Gastrocnemius medialis (tissue), 4 donors: Measurements from ENCODE around the gene GC. TPM values are rescaled to one million over a fixed set of nuclear protein-coding genes. Genes with fewer than 3 reads are reported as not detected.

Experiments used
- ATAC-seq, 2 donors: fragments of 150-250 bp; one replicate each; pipeline ENCODE4 v1.9.1; 2016
- DNase-seq, 2 donors: peaks; one replicate each; pipeline ENCODE4 v3.0.0-alpha.2; 2019
- H3K27ac ChIP-seq, 4 donors: fragments of 200-600 bp; sonication (generic); 1 replicate in 1 of 4; 2 replicates in 3 of 4; pipeline ENCODE4 v1.5.1; 2016 to 2018; ENCODE audit warnings: mild to moderate bottlenecking in 2 of 4, moderate library complexity in 1 of 4
- H3K27me3 ChIP-seq, 3 donors: fragments of 200-600 bp; sonication (generic) in 2 of 3; 1 replicate in 1 of 3; 2 replicates in 2 of 3; pipeline versions ENCODE4 v1.5.1 to v1.6.0; 2016 to 2019; ENCODE audit warnings: mild to moderate bottlenecking in 1 of 3, moderate library complexity in 1 of 3
- H3K36me3 ChIP-seq, 2 donors: fragments of 200-600 bp; sonication (generic) in 1 of 2; one replicate each; pipeline ENCODE4 v1.5.1; 2017 to 2018
- H3K4me1 ChIP-seq, 2 donors: fragments of 200-600 bp; sonication (generic) in 1 of 2; one replicate each; pipeline ENCODE4 v1.5.1; 2016 to 2017; ENCODE audit warnings: mild to moderate bottlenecking in 2 of 2
- H3K4me3 ChIP-seq, 4 donors: fragments of 200-600 bp; sonication (generic) in 3 of 4; 1 replicate in 1 of 4; 2 replicates in 3 of 4; pipeline ENCODE4 v1.5.1; 2016 to 2019; ENCODE audit warnings: mild to moderate bottlenecking in 2 of 4
- H3K9me3 ChIP-seq, 3 donors: fragments of 200-600 bp; sonication (generic) in 2 of 3; 1 replicate in 1 of 3; 2 replicates in 2 of 3; pipeline ENCODE4 v1.5.1; 2016 to 2019
- POLR2A ChIP-seq, 2 donors: fragments of 450-650 bp; IDR thresholded peaks; one replicate each; pipeline ENCODE4 v1.6.1; 2017; ENCODE audit warnings: antibody characterized with exemption in 2 of 2, mild to moderate bottlenecking in 2 of 2, moderate library complexity in 2 of 2
- in situ Hi-C, 4 donors: fragments of 200-750 bp; cut with MboI; loops; one replicate each; pipeline versions ENCODE4 v1.15.0 to v1.8.0; 2017; ENCODE audit warnings: low sequenced_read_pairs in 4 of 4
- intact Hi-C: fragments of 100-400 bp; cut with DNase I; formaldehyde crosslinking; loops from one replicate; pipeline ENCODE4 v1.15.1; 2023; ENCODE audit warnings: low total_unique reads
- total RNA-seq, 4 donors: library from RNA; depleted of rRNA; stranded (reverse); fragments of >200 nt; gene quantifications; one replicate each; pipeline versions ENCODE4 v1.1.0 to v1.2.3, GENCODE V29; 2016
- TF ChIP-seq, protein P1 (sequence below), 5 experiments: fragments of 450-650 bp in 3 of 5; fragments of 200-600 bp in 2 of 5; sonication (generic) in 2 of 5; IDR thresholded peaks in 4 of 5; conservative IDR thresholded peaks in 1 of 5; 1 replicate in 4 of 5; 2 replicates in 1 of 5; pipeline ENCODE4 v1.5.1; 2016 to 2019; ENCODE audit warnings: antibody characterized with exemption in 5 of 5, mild to moderate bottlenecking in 3 of 5, moderate library complexity in 3 of 5

The GC gene
- total RNA-seq, 4 donors from 2014 or later = 5.1 to 9.8 TPM; not detected in 2

DNA sequence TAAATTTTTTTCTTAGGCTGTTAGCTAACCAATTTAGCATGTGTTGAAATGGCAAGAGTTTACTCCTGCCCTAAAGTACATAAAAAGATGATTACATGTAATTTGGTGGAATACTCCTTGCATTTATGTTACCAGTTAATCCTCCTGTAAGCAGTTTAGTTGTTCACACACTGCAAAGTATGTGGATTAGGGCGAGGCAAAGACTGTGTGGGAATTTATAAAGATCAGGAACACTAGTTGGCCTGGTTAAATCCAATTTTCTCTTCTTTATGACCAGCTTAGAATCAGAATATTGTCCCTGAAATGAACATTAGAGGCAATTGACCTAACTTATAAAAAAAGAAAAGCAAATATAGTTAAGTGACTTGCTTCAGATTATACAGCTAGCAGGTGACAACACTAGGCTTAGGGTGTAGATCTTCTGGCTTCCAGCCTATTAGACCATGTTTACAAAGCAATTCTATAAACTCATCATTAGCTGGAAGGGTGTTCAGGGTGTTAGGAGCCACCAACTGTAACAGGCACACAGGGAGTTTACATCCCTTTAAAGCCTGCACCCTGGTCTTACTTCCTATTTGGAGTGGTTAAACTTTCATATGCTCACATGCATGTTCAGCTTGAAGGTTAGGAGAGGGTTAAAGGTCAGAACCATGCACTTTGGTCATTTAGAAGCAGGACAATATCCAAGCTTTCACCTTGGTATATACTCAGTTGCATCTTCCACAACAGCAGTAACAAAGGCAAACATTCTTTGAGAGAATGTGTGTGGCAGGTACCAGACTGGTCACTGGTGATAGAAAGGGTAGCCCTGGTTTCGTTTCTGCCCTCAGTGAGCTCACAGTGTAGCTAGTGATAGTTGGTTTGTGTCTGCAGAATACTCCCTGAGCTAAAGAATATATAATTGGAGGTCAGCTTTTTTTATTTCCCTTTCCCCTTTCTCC, 72.6 kb downstream of the GC start:
- intact Hi-C loops = loop anchor here (5.0 kb wide), 2 partner anchors 484 to 529 kb away; no protein-coding TSS in a partner anchor
- Histone ChIP-seq H3K9me3 (no peaks in the 10 kb centered on the region), H3K27ac (no peak overlapping the region), H3K4me3 (no peak overlapping the region), H3K36me3 (no peaks in the 10 kb centered on the region), H3K27me3 (no peaks in the 10 kb centered on the region), H3K4me1 (no peaks in the 10 kb centered on the region)
- TF ChIP-seq, protein P1, sequence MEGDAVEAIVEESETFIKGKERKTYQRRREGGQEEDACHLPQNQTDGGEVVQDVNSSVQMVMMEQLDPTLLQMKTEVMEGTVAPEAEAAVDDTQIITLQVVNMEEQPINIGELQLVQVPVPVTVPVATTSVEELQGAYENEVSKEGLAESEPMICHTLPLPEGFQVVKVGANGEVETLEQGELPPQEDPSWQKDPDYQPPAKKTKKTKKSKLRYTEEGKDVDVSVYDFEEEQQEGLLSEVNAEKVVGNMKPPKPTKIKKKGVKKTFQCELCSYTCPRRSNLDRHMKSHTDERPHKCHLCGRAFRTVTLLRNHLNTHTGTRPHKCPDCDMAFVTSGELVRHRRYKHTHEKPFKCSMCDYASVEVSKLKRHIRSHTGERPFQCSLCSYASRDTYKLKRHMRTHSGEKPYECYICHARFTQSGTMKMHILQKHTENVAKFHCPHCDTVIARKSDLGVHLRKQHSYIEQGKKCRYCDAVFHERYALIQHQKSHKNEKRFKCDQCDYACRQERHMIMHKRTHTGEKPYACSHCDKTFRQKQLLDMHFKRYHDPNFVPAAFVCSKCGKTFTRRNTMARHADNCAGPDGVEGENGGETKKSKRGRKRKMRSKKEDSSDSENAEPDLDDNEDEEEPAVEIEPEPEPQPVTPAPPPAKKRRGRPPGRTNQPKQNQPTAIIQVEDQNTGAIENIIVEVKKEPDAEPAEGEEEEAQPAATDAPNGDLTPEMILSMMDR (IDR thresholded peaks at IDR 0.05 in 4 of 5, conservative IDR thresholded peaks at IDR 0.05 in 1 of 5) = no peak
- no peak for TF ChIP-seq POLR2A (IDR thresholded peaks at IDR 0.05)
- no peak for ATAC-seq
- in situ Hi-C loops = loop anchor here in 3 of 4 donors (10.0 to 25.0 kb wide), 3 partner anchors 101 to 1099 kb away; no protein-coding TSS in a partner anchor
- no peak for DNase-seq

DNA sequence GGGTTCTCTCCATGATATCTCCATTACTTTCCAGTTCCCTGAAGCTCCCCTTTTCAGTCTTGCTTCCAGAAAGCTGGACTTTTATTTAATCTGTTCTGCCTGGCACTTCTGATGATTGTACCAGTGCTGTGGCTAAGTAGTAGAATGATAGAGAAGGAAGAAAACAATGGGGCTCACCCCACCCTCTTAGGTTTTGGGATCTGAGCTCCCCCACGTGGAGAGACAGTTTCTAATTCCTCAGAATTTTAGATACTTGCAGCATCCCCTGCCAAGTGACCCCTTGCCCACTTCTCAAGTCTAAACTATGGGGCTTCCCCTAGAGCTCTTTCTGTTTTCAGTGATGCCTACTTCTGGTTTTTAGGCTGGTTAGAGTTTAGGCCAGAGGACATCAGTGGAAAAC, 73.9 kb downstream of the GC start:
- H3K9me3 ChIP-seq = no peaks in the 10 kb centered on the region
- H3K36me3 ChIP-seq = no peaks in the 10 kb centered on the region
- TF ChIP-seq, protein P1 (IDR thresholded peaks at IDR 0.05 in 4 of 5, conservative IDR thresholded peaks at IDR 0.05 in 1 of 5) = no peak
- TF ChIP-seq POLR2A (IDR thresholded peaks at IDR 0.05) = no peak
- no peaks in the 10 kb centered on the region for H3K4me1 ChIP-seq
- ATAC-seq (no peak), DNase-seq (no peak)
- H3K4me3 ChIP-seq = no peak overlapping the region
- no peaks in the 10 kb centered on the region for H3K27me3 ChIP-seq
- intact Hi-C loops = loop anchor here (5.0 kb wide), 2 partner anchors 483 to 528 kb away; no protein-coding TSS in a partner anchor
- in situ Hi-C loops = loop anchor here in 3 of 4 donors (10.0 to 25.0 kb wide), 3 partner anchors 102 to 1098 kb away; no protein-coding TSS in a partner anchor
- no peak overlapping the region for H3K27ac ChIP-seq

DNA sequence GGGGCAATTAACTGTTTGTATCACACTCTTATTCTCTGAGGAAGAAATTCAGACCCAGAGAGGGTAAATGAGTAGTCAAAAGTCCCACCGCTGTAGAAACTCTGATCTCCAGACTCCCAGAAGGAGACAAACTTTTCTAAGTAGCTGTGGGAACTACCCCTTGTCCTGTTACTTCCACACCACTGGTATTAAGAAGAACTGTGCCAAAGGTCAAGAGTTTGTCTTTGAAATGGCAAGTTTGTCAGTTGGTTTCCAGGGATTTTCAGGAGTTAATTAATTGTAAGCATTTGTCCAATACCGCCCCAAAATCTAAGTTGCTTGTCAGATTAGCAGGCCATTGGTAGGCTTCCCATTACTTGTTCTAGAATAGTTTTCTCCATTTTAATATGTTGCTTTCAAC, 85.7 kb downstream of the GC start:
- DNase-seq (no peak), ATAC-seq (no peak)
- Histone ChIP-seq H3K27me3 (no peaks in the 10 kb centered on the region), H3K36me3 (no peaks in the 10 kb centered on the region), H3K4me1 (no peaks in the 10 kb centered on the region), H3K9me3 (no peaks in the 10 kb centered on the region), H3K27ac (no peak overlapping the region), H3K4me3 (no peak overlapping the region)
- in situ Hi-C loops = no loop called here
- TF ChIP-seq, protein P1 (IDR thresholded peaks at IDR 0.05 in 4 of 5, conservative IDR thresholded peaks at IDR 0.05 in 1 of 5) = no peak
- no peak for TF ChIP-seq POLR2A (IDR thresholded peaks at IDR 0.05)
- intact Hi-C loops = no loop called here

DNA sequence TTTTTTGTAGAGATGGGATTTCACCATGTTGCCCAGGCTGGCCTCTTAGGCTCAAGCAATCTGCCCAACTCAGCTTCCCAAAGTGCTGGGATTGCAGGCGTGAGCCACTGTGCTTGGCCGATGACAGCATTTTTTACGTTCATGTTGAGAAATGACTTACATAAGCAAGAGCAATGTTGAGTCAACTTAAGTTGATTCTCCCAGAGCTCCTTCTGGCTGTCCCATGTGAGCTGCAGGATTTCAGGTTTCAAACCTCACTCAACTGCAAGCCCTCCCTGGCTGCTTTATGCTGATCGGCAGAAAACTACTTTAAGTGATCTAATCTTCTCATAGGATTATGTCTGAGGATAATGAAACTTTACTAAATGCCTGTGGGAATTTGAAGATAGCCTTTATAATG, 86.8 kb downstream of the GC start:
- intact Hi-C loops = no loop called here
- Histone ChIP-seq H3K4me1 (no peaks in the 10 kb centered on the region), H3K27ac (no peak overlapping the region), H3K4me3 (no peak overlapping the region), H3K27me3 (no peaks in the 10 kb centered on the region), H3K9me3 (no peaks in the 10 kb centered on the region), H3K36me3 (no peaks in the 10 kb centered on the region)
- DNase-seq = no peak
- no peak for ATAC-seq
- TF ChIP-seq, protein P1 (IDR thresholded peaks at IDR 0.05 in 4 of 5, conservative IDR thresholded peaks at IDR 0.05 in 1 of 5) = no peak
- TF ChIP-seq POLR2A (IDR thresholded peaks at IDR 0.05) = no peak
- in situ Hi-C loops = no loop called here
